HepG2 (cell line): Measurements from ENCODE around the gene ECHDC1. TPM values are rescaled to one million over a fixed set of nuclear protein-coding genes. Genes with fewer than 3 reads are reported as not detected.

ENCODE experiments used
- ELF4 ChIP-seq: sonication (generic); formaldehyde crosslinking; IDR thresholded peaks from 2 replicates; pipeline ENCODE4 v1.5.0; 2020; ENCODE audit warnings: missing genetic modification reagents, mild to moderate bottlenecking, moderate library complexity, borderline replicate concordance
- FOXM1 ChIP-seq: sonication (generic); formaldehyde crosslinking; IDR thresholded peaks from 2 replicates; pipeline ENCODE4 v1.5.0; 2020; ENCODE audit warnings: missing genetic modification reagents
- GFI1 ChIP-seq: sonication (generic); formaldehyde crosslinking; IDR thresholded peaks from 2 replicates; pipeline ENCODE4 v1.5.0; 2020; ENCODE audit warnings: missing genetic modification reagents, mild to moderate bottlenecking, borderline replicate concordance
- HMGXB3 ChIP-seq: sonication (generic); formaldehyde crosslinking; IDR thresholded peaks from 2 replicates; pipeline ENCODE4 v1.4.0; 2020; ENCODE audit warnings: missing genetic modification reagents, borderline replicate concordance
- NFE2L1 ChIP-seq: sonication (generic); formaldehyde crosslinking; IDR thresholded peaks from 2 replicates; pipeline ENCODE4 v1.4.0; 2020; ENCODE audit warnings: missing genetic modification reagents, mild to moderate bottlenecking, borderline replicate concordance
- NFKB2 ChIP-seq: sonication (generic); formaldehyde crosslinking; IDR thresholded peaks from 2 replicates; pipeline ENCODE4 v1.4.0; 2020; ENCODE audit warnings: missing genetic modification reagents, borderline replicate concordance
- NKX3-1 ChIP-seq: sonication (generic); formaldehyde crosslinking; IDR thresholded peaks from 2 replicates; pipeline ENCODE4 v1.5.0; 2020; ENCODE audit warnings: missing genetic modification reagents
- PAXIP1 ChIP-seq: sonication (generic); formaldehyde crosslinking; conservative IDR thresholded peaks from 2 replicates; pipeline ENCODE4 v1.4.0; 2020; ENCODE audit warnings: mild to moderate bottlenecking, missing genetic modification reagents, moderate library complexity
- SKIL ChIP-seq: sonication (generic); formaldehyde crosslinking; IDR thresholded peaks from 2 replicates; pipeline ENCODE4 v1.8.0; 2022; ENCODE audit warnings: missing genetic modification reagents, mild to moderate bottlenecking, moderate library complexity, borderline replicate concordance
- ZNF142 ChIP-seq: sonication (generic); formaldehyde crosslinking; IDR thresholded peaks from 2 replicates; pipeline ENCODE4 v1.4.0; 2020; ENCODE audit warnings: missing genetic modification reagents
- polyA plus RNA-seq, 8 experiments: library from polyadenylated mRNA; depleted of rRNA in 3 of 8; stranded (reverse) in 7 of 8; unstranded in 1 of 8; fragments of >200 nt; fragmentation: Illumina TruSeq in 4 of 8; extraction: Trizol in 4 of 8; gene quantifications; 2 replicates each; pipeline versions ENCODE4 v1.2.1 to v1.2.3, GENCODE V29; 2011 to 2016; ENCODE audit warnings: low read depth in 4 of 8, missing spikeins in 1 of 8, mixed read lengths in 1 of 8; ENCODE audit not compliant: insufficient read depth in 1 of 8
- total RNA-seq, 5 experiments: library from RNA; depleted of rRNA; stranded (reverse); fragments of >200 nt; fragmentation: Illumina TruSeq; extraction: Trizol; gene quantifications; 2 replicates each; pipeline ENCODE4 v1.2.3, GENCODE V29; 2016; ENCODE audit warnings: low read depth in 1 of 5

The ECHDC1 gene
- total and polyA plus RNA-seq, 2 of the 13 experiments (the other 11 are each of a cell fraction or from before 2014, with no cell fraction given) = 32.8 to 98.1 TPM

- TF ChIP-seq SKIL (CRISPR knock-in tag) (peak; percentile 18), ZNF142 (CRISPR knock-in tag) (peak; percentile 36), ELF4 (CRISPR knock-in tag) (peak; percentile 71), NKX3-1 (peak; percentile 20; the same call in 1 of the 2 replicates), HMGXB3 (CRISPR knock-in tag) (peak; percentile 61; the same call in 1 of the 2 replicates), NFE2L1 (CRISPR knock-in tag) (no peak), NFKB2 (CRISPR knock-in tag) (peak; percentile 98), FOXM1 (CRISPR knock-in tag) (no peak), PAXIP1 (peak; percentile 35; the same call in 1 of the 2 replicates), GFI1 (CRISPR knock-in tag) (peak; percentile 13; the same call in 1 of the 2 replicates)
These were observed at the start of gene ECHDC1 (continued) for GRCh38 chr6:127342946-127343808.
